Daoy (cell line): Measurements from ENCODE around the gene BMERB1. TPM values are rescaled to one million over a fixed set of nuclear protein-coding genes. Genes with fewer than 3 reads are reported as not detected.

ENCODE experiments used
- DNase-seq: peaks from one replicate; pipeline ENCODE4 v3.0.0-alpha.2; 2015; ENCODE audit warnings: low read depth
- total RNA-seq: library from RNA; depleted of rRNA; stranded (reverse); fragments of >200 nt; shearing (Covaris generic); gene quantifications from 2 replicates; pipeline ENCODE4 v1.2.3, GENCODE V29; 2014

The BMERB1 gene
- total RNA-seq, 1 experiment from 2014 or later, result 64.1 TPM

GRCh38 chr16:15523092-15523541 lies 88.7 kb downstream of the BMERB1 start:
- no peak for DNase-seq

GRCh38 chr16:15523939-15524338 lies 89.6 kb downstream of the BMERB1 start:
- no peak for DNase-seq

- no peak for DNase-seq
Measured at GRCh38 chr16:15524966-15525365, 90.6 kb downstream of the BMERB1 start.

GRCh38 chr16:15526097-15526496 lies 91.7 kb downstream of the BMERB1 start:
- no peak for DNase-seq

- DNase-seq, result no peak
Measured at GRCh38 chr16:15526731-15527130, 92.3 kb downstream of the BMERB1 start.

GRCh38 chr16:15529673-15530072 lies 95.3 kb downstream of the BMERB1 start:
- no peak for DNase-seq

GRCh38 chr16:15530085-15530484 lies 95.7 kb downstream of the BMERB1 start:
- no peak for DNase-seq

- no peak for DNase-seq
Measured at GRCh38 chr16:15532825-15533224, 98.4 kb downstream of the BMERB1 start.

GRCh38 chr16:15533386-15533785 lies 99.0 kb downstream of the BMERB1 start:
- DNase-seq, result no peak

GRCh38 chr16:15535772-15536171 lies 101.4 kb downstream of the BMERB1 start:
- no peak for DNase-seq

GRCh38 chr16:15536843-15537242 lies 102.5 kb downstream of the BMERB1 start:
- no peak for DNase-seq

- no peak for DNase-seq
Measured at GRCh38 chr16:15538507-15538906, 104.1 kb downstream of the BMERB1 start.

GRCh38 chr16:15539197-15539596 lies 104.8 kb downstream of the BMERB1 start:
- DNase-seq, result no peak

- no peak for DNase-seq
Measured at GRCh38 chr16:15542261-15542660, 107.9 kb downstream of the BMERB1 start.

GRCh38 chr16:15542734-15543347 lies 108.5 kb downstream of the BMERB1 start:
- DNase-seq, result no peak

GRCh38 chr16:15544405-15544804 lies 110.0 kb downstream of the BMERB1 start:
- no peak for DNase-seq

- DNase-seq, result no peak
Measured at GRCh38 chr16:15545544-15545943, 111.2 kb downstream of the BMERB1 start.

GRCh38 chr16:15547072-15547767 lies 112.8 kb downstream of the BMERB1 start:
- peak; percentile 13 for DNase-seq

GRCh38 chr16:15547768-15548096 lies 113.3 kb downstream of the BMERB1 start:
- DNase-seq, result no peak

- DNase-seq, result peak; percentile 17
Measured at GRCh38 chr16:15548482-15548891, 114.1 kb downstream of the BMERB1 start.

- no peak for DNase-seq
Measured at GRCh38 chr16:15552507-15552906, 118.1 kb downstream of the BMERB1 start.

GRCh38 chr16:15553313-15554088 lies 119.1 kb downstream of the BMERB1 start:
- DNase-seq, result no peak

GRCh38 chr16:15556130-15556529 lies 121.7 kb downstream of the BMERB1 start:
- no peak for DNase-seq
